ENCODE results near the gene ANAPC1. TPM values are rescaled to one million over a fixed set of nuclear protein-coding genes. Genes with fewer than 3 reads are reported as not detected.

ANAPC1 gene
- 94.4 and 97.9 TPM in 2 replicates for total RNA-seq (2014; rRNA removed)
- Bru-seq, nascent RNA, result percentile 77 among the genes with signal in this experiment
- percentile 80 among the genes with signal in this experiment for BruChase-seq, experiment 1, labeled RNA remaining after a 6-hour chase
- percentile 82 among the genes with signal in this experiment for BruChase-seq, experiment 2, labeled RNA remaining after a 2-hour chase
- long read RNA-seq, full-length matches to known transcripts, result 14 of 43 reads
- long read RNA-seq, partial matches to known transcripts, result 19 of 43 reads
- long read RNA-seq, other reads (novel, unspliced or antisense), result 10 of 43 reads

GRCh38 chr2:111883661-111884591, at the start of gene ANAPC1:
TSS of gene ANAPC1 (minus strand) at chr2:111884193. CDS start at chr2:111880825, 3,368 bp downstream.
- Histone ChIP-seq H3K4me1 (ENCODE audit: insufficient read depth, low read length) (peaks cover 9% of the 10 kb centered on the region; the same call in 1 of the 2 replicates), H3K79me2 (ENCODE audit: low read length) (peaks cover 37% of the 10 kb centered on the region), H3K4me3 (ENCODE audit: low read length) (peak within 1 kb of the TSS; percentile 99), H3K9ac (ENCODE audit: low read length) (peak within 1 kb of the TSS; percentile 93), H3F3A (ENCODE audit: low read length, unreplicated experiment) (no peaks in the 10 kb centered on the region), H3K4me2 (ENCODE audit: low read length) (peak within 1 kb of the TSS; percentile 93), H4K20me1 (ENCODE audit: low read length) (no peaks in the 10 kb centered on the region), H3K36me3 (ENCODE audit: low read depth, low read length) (no peaks in the 10 kb centered on the region), H3K27me3 (ENCODE audit: low read length) (no peaks in the 10 kb centered on the region), H3K27ac (ENCODE audit: low read length) (peak within 1 kb of the TSS; percentile 70), H2AFZ (ENCODE audit: low read length) (peak within 1 kb of the TSS; percentile 82), H3K9me3 (ENCODE audit: low read length) (no peaks in the 10 kb centered on the region), H3K9me2 (replicated peaks; ENCODE audit: low read length) (no peaks in the 10 kb centered on the region)
- POLR2A ChIA-PET (ENCODE audit: unreplicated experiment), result no interaction called here
- CTCF ChIA-PET, result interaction anchor here (0.6 to 0.7 kb wide), 2 partner anchors 9 to 359 kb away, joined by 3 read pairs; no protein-coding TSS in a partner anchor
- intact Hi-C loops (cut with micrococcal nuclease), result loop anchor here (10.0 kb wide), 1 partner anchor 371 kb away; the partner anchor contains the start of gene ZC3H8
- DNase-seq (peak; percentile 81), ATAC-seq (peak; percentile 91)
- BruUV-seq (replicated peaks), result TSS peak; percentile 98
- TF ChIP-seq EZH2phosphoT487 (IDR thresholded peaks at IDR 0.05; ENCODE audit: borderline replicate concordance, low read length) (no peak), EZH2 (IDR thresholded peaks at IDR 0.05; ENCODE audit: low read length, unreplicated experiment) (no peak), CTCF (conservative IDR thresholded peaks at IDR 0.05; ENCODE audit: low read depth, low read length) (no peak)

- DNase-seq (no peak), ATAC-seq (no peak)
- H3K4me2 ChIP-seq (ENCODE audit: low read length), result no peak overlapping the region
- H3K9me3 ChIP-seq (ENCODE audit: low read length), result no peaks in the 10 kb centered on the region
- TF ChIP-seq EZH2 (IDR thresholded peaks at IDR 0.05; ENCODE audit: low read length, unreplicated experiment), result no peak
- no peak for TF ChIP-seq CTCF (conservative IDR thresholded peaks at IDR 0.05; ENCODE audit: low read depth, low read length)
- no peak for TF ChIP-seq EZH2phosphoT487 (IDR thresholded peaks at IDR 0.05; ENCODE audit: borderline replicate concordance, low read length)
- no peaks in the 10 kb centered on the region for H3K36me3 ChIP-seq (ENCODE audit: low read depth, low read length)
- POLR2A ChIA-PET (ENCODE audit: unreplicated experiment), result no interaction called here
- no peak overlapping the region for H3K27ac ChIP-seq (ENCODE audit: low read length)
- no peaks in the 10 kb centered on the region for H3F3A ChIP-seq (ENCODE audit: low read length, unreplicated experiment)
- no peak overlapping the region for H2AFZ ChIP-seq (ENCODE audit: low read length)
- no peaks in the 10 kb centered on the region for H3K27me3 ChIP-seq (ENCODE audit: low read length)
- intact Hi-C loops (cut with micrococcal nuclease), result no loop called here
- no TSS peak for BruUV-seq (replicated peaks)
- no peaks in the 10 kb centered on the region for H4K20me1 ChIP-seq (ENCODE audit: low read length)
- peaks cover 15% of the 10 kb centered on the region for H3K4me1 ChIP-seq (ENCODE audit: insufficient read depth, low read length)
- H3K9me2 ChIP-seq (replicated peaks; ENCODE audit: low read length), result no peaks in the 10 kb centered on the region
- H3K4me3 ChIP-seq (ENCODE audit: low read length), result no peak overlapping the region
- CTCF ChIA-PET, result no interaction called here
- no peaks in the 10 kb centered on the region for H3K79me2 ChIP-seq (ENCODE audit: low read length)
- H3K9ac ChIP-seq (ENCODE audit: low read length), result no peak overlapping the region
Observed at GRCh38 chr2:111932841-111933291, 48.9 kb upstream of the ANAPC1 start.
